ENCODE measurements around the gene SRC.

DNA sequence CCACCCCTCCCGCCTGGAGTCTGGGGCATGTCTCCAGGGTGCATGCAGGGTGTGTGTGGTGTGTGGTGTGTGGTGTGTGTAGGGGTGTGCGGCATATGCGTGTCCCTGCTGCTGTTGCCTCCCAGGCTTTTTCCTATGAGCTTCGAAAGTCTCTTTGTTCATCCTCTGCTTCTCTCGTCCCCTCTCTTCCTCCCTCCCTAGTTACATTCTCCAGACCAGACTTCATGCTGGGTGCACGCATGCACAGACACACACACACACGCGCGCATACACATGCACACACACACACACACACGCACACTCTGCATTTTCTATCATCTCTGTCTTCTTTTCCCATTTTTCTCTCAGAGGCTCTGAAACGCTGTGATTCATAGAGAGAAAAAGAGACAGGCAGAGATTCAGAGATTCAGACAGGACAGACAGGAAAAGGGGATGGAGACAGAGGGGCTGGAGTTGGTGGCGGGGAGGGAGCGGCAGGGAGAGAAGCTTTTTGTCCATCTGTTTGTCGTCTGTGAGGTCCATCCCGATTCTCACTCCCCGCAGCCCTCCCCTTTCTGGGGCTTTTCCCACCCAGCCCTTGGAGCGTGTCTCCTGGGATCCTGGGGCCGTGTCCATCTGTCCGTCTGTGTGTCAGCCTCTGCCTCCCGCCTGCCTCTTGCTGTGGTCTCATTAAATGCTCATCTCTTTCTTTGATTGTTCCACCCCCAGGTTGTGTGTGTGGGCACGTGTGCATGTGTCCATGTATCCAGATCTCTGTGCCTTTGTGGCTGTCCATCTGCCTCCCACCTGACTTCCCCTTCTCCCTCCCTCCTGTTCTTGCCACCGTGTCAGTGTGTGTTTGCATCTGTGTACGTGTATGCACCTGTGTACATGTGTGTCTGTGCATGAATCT, 62.6 kb downstream of the SRC start:
- TF ChIP-seq, protein P1, sequence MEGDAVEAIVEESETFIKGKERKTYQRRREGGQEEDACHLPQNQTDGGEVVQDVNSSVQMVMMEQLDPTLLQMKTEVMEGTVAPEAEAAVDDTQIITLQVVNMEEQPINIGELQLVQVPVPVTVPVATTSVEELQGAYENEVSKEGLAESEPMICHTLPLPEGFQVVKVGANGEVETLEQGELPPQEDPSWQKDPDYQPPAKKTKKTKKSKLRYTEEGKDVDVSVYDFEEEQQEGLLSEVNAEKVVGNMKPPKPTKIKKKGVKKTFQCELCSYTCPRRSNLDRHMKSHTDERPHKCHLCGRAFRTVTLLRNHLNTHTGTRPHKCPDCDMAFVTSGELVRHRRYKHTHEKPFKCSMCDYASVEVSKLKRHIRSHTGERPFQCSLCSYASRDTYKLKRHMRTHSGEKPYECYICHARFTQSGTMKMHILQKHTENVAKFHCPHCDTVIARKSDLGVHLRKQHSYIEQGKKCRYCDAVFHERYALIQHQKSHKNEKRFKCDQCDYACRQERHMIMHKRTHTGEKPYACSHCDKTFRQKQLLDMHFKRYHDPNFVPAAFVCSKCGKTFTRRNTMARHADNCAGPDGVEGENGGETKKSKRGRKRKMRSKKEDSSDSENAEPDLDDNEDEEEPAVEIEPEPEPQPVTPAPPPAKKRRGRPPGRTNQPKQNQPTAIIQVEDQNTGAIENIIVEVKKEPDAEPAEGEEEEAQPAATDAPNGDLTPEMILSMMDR (IDR thresholded peaks at IDR 0.05 in 8 of 11, conservative IDR thresholded peaks at IDR 0.05 in 3 of 11) = no peak
- TF ChIP-seq POLR2A (IDR thresholded peaks at IDR 0.05) (no peak), POLR2AphosphoS5 (IDR thresholded peaks at IDR 0.05) (no peak)
